ENCODE results near the gene ECI1. TPM values are rescaled to one million over a fixed set of nuclear protein-coding genes. Genes with fewer than 3 reads are reported as not detected.

ECI1 gene
- total RNA-seq, 1 experiment from 2014 or later, result 95.4 TPM

DNA sequence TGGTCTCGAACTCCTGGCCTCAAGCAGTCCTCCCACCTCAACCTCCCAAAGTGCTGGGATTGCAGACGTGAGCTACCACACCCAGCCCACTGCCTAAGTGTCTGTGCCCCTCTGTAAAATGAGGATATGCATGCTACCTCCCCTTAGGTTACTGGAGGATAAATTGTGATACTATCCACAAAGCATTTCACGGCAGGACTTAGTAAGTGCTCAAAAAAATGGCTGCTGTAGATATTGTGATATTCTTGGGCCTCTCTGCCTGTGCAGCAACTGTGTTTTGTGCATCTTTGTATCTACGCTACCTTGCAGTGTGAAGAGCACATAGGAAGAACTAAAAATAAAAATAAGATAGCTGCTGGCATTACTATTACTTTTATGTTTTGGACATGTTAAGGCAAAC lies 53.1 kb downstream of the ECI1 start:
- no peak overlapping the region for H3K23ac ChIP-seq (ENCODE audit: insufficient read length, low read depth, low read length)
- no peak overlapping the region for H4K91ac ChIP-seq (ENCODE audit: insufficient read length, low read depth, low read length)
- H3K4ac ChIP-seq (ENCODE audit: low read depth, low read length), result no peak overlapping the region
- no peaks in the 10 kb centered on the region for H3K79me1 ChIP-seq (ENCODE audit: insufficient read depth, low read depth, low read length, poor library complexity, severe bottlenecking)
- H2AK5ac ChIP-seq (ENCODE audit: insufficient read length, low read length), result no peak overlapping the region
- H2BK5ac ChIP-seq (ENCODE audit: insufficient read length, low read length), result no peak overlapping the region
- no peak overlapping the region for H2BK15ac ChIP-seq (ENCODE audit: low read depth, low read length)
- Mint-ChIP-seq H3K27me3 (ENCODE audit: low read depth) (peaks cover 58% of the 10 kb centered on the region), H3K4me3 (peak overlapping the region; percentile 12 to 73; a peak in 3 of 5 replicates), H3K4me1 (peaks cover 4% of the 10 kb centered on the region in 2 experiments; a peak in 1 of 4 replicates), H3K9me3 (0 out of 5 replicates have a peak, but pooled peaks cover 0 to under 1% of the 10 kb centered on the region in 2 experiments), H3K27ac (no peak overlapping the region), H3K36me3 (ENCODE audit: insufficient read depth in 1 of 3, low read depth in 3 of 3) (no peaks in the 10 kb centered on the region)
- peaks cover 7% of the 10 kb centered on the region for H3K23me2 ChIP-seq (ENCODE audit: insufficient read length, low read depth, low read length, poor library complexity, severe bottlenecking)
- no peak overlapping the region for H4K5ac ChIP-seq (ENCODE audit: insufficient read length, low read depth, low read length)
- no peak for DNase-seq
- H2BK120ac ChIP-seq (ENCODE audit: low read depth, low read length, poor library complexity, severe bottlenecking), result no peak overlapping the region
- H3K27me3 ChIP-seq (ENCODE audit: insufficient read depth, low read length), result peaks cover 8% of the 10 kb centered on the region; the same call in 1 of the 2 replicates
- no peak overlapping the region for H3K9ac ChIP-seq (ENCODE audit: extremely low read depth, insufficient read length, low read length)
- no peak overlapping the region for H2BK20ac ChIP-seq (ENCODE audit: low read depth, low read length, poor library complexity, severe bottlenecking)
- H2BK12ac ChIP-seq (ENCODE audit: insufficient read length, low read depth, low read length), result no peak overlapping the region
- H3K27ac ChIP-seq (ENCODE audit: insufficient read length, low read depth, low read length), result no peak overlapping the region
- H3K18ac ChIP-seq (ENCODE audit: insufficient read length, low read depth, low read length), result no peak overlapping the region
- H2AFZ ChIP-seq (ENCODE audit: low read length), result no peak overlapping the region
- no peaks in the 10 kb centered on the region for H4K20me1 ChIP-seq (ENCODE audit: control insufficient read depth, insufficient read depth, insufficient read length)
- TF ChIP-seq, protein P1, sequence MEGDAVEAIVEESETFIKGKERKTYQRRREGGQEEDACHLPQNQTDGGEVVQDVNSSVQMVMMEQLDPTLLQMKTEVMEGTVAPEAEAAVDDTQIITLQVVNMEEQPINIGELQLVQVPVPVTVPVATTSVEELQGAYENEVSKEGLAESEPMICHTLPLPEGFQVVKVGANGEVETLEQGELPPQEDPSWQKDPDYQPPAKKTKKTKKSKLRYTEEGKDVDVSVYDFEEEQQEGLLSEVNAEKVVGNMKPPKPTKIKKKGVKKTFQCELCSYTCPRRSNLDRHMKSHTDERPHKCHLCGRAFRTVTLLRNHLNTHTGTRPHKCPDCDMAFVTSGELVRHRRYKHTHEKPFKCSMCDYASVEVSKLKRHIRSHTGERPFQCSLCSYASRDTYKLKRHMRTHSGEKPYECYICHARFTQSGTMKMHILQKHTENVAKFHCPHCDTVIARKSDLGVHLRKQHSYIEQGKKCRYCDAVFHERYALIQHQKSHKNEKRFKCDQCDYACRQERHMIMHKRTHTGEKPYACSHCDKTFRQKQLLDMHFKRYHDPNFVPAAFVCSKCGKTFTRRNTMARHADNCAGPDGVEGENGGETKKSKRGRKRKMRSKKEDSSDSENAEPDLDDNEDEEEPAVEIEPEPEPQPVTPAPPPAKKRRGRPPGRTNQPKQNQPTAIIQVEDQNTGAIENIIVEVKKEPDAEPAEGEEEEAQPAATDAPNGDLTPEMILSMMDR (conservative IDR thresholded peaks at IDR 0.05), result no peak
- no peak overlapping the region for H4K8ac ChIP-seq (replicated peaks; ENCODE audit: insufficient read length, low read depth, low read length)
- no peak overlapping the region for H3K56ac ChIP-seq (ENCODE audit: insufficient read length, low read depth, low read length)
- no peak overlapping the region for H3T11ph ChIP-seq (ENCODE audit: low read length)
- H3K4me1 ChIP-seq (ENCODE audit: insufficient read depth, low read length), result no peaks in the 10 kb centered on the region
- H3K14ac ChIP-seq (ENCODE audit: insufficient read depth, low read length), result no peak overlapping the region
- no peaks in the 10 kb centered on the region for H3K9me3 ChIP-seq (ENCODE audit: control insufficient read depth, low read depth, low read length)
- H3K79me2 ChIP-seq (ENCODE audit: insufficient read depth, low read length), result no peaks in the 10 kb centered on the region
- WGBS (ENCODE audit: extremely low coverage, insufficient read length, low lambda C conversion rate), result no CpG with 5 or more reads among the region's 4 CpGs
- H3K4me2 ChIP-seq (ENCODE audit: insufficient read depth, insufficient read length, low read length), result no peak overlapping the region
